ENCODE results near the gene CHMP4A.
"Not testable (repeated sequence)": the region's sequence is repeated elsewhere in the genome, so short reads cannot be mapped to it uniquely, and the experiment has no call there.

The CHMP4A gene

GRCh38 chr14:24207625-24208024, 5.7 kb downstream of the CHMP4A start:
- H3K36me3 ChIP-seq = peaks cover 6% of the 10 kb centered on the region
- H3K27me3 ChIP-seq = no peaks in the 10 kb centered on the region
- no peak for DNase-seq
- no peaks in the 10 kb centered on the region for H3K9me3 ChIP-seq
- TF ChIP-seq CTCF (IDR thresholded peaks at IDR 0.05; ENCODE audit: low read depth, low read length) = no peak
- H3K4me1 ChIP-seq = no peaks in the 10 kb centered on the region
- no peak overlapping the region for H3K4me3 ChIP-seq (ENCODE audit: low read depth, low read length)

- Histone ChIP-seq H3K27me3 (no peaks in the 10 kb centered on the region), H3K4me3 (ENCODE audit: low read depth, low read length) (no peak overlapping the region), H3K9me3 (no peaks in the 10 kb centered on the region), H3K4me1 (no peaks in the 10 kb centered on the region), H3K36me3 (peaks cover 6% of the 10 kb centered on the region)
- TF ChIP-seq CTCF (IDR thresholded peaks at IDR 0.05; ENCODE audit: low read depth, low read length) = no peak
- DNase-seq = no peak
These were observed 6.2 kb downstream of the CHMP4A start for GRCh38 chr14:24207104-24207551.

GRCh38 chr14:24206260-24207103, 6.8 kb downstream of the CHMP4A start:
- H3K9me3 ChIP-seq = no peaks in the 10 kb centered on the region

GRCh38 chr14:24204163-24205146, 8.8 kb downstream of the CHMP4A start:
- H3K4me3 ChIP-seq (ENCODE audit: low read depth, low read length) = no peak overlapping the region
- H3K9me3 ChIP-seq = no peaks in the 10 kb centered on the region
- H3K4me1 ChIP-seq = no peaks in the 10 kb centered on the region
- no peak for TF ChIP-seq CTCF (IDR thresholded peaks at IDR 0.05; ENCODE audit: low read depth, low read length)
- no peaks in the 10 kb centered on the region for H3K27me3 ChIP-seq
- H3K36me3 ChIP-seq = peaks cover 12% of the 10 kb centered on the region
- no peak for DNase-seq

More at GRCh38 chr14:24206260-24207103, 6.8 kb downstream of the CHMP4A start:
- no peak for TF ChIP-seq CTCF (IDR thresholded peaks at IDR 0.05; ENCODE audit: low read depth, low read length)
- no peak overlapping the region for H3K4me3 ChIP-seq (ENCODE audit: low read depth, low read length)
- H3K27me3 ChIP-seq = no peaks in the 10 kb centered on the region
- H3K4me1 ChIP-seq = no peaks in the 10 kb centered on the region
- peaks cover 9% of the 10 kb centered on the region for H3K36me3 ChIP-seq
- DNase-seq = no peak

- not testable (repeated sequence) for H3K4me1 ChIP-seq; DNase-seq; H3K27me3 ChIP-seq; H3K4me3 ChIP-seq (ENCODE audit: low read depth, low read length); H3K9me3 ChIP-seq
- H3K36me3 ChIP-seq = peaks cover 12% of the 10 kb centered on the region
These were observed 9.9 kb downstream of the CHMP4A start for GRCh38 chr14:24203249-24203886.

- not testable (repeated sequence) for H3K4me1 ChIP-seq; H3K4me3 ChIP-seq (ENCODE audit: low read depth, low read length); H3K36me3 ChIP-seq; H3K27me3 ChIP-seq; DNase-seq; H3K9me3 ChIP-seq
These were observed 10.8 kb downstream of the CHMP4A start for GRCh38 chr14:24202538-24202937.

Measured in BE2C (cell line).